Inflammatory macrophage treated with lipopolysaccharide for 1 hour (primary cell): ENCODE data around the gene PLEKHG5.
A peak's percentile ranks its signal among the peaks of the same experiment; 100 is the strongest.

Experiments used
- DNase-seq, 2 donors: peaks; one replicate each; pipeline ENCODE4 v3.0.0-alpha.2; 2020 to 2022

Gene PLEKHG5

DNA sequence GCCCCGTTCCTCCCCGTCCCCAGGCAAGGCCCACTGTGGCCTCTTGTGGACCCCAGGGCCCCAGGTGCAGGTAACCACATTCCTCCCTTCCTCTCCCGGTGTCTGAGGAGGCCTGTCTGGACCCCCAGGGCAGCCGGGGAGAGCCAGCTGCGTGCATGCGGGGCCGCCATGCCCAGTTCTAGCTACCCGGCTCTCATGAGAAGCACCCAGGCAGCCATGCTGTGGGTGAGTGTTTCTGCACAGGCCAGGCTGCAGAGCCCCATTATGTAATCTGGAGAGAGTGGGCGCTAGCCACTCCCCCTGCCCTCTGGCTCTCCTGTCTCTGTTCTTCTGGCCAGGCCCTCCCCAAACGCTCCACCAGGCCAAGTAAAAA is 18.4 kb upstream of the PLEKHG5 start:
- peak; percentile 80 to 87 for DNase-seq

DNA sequence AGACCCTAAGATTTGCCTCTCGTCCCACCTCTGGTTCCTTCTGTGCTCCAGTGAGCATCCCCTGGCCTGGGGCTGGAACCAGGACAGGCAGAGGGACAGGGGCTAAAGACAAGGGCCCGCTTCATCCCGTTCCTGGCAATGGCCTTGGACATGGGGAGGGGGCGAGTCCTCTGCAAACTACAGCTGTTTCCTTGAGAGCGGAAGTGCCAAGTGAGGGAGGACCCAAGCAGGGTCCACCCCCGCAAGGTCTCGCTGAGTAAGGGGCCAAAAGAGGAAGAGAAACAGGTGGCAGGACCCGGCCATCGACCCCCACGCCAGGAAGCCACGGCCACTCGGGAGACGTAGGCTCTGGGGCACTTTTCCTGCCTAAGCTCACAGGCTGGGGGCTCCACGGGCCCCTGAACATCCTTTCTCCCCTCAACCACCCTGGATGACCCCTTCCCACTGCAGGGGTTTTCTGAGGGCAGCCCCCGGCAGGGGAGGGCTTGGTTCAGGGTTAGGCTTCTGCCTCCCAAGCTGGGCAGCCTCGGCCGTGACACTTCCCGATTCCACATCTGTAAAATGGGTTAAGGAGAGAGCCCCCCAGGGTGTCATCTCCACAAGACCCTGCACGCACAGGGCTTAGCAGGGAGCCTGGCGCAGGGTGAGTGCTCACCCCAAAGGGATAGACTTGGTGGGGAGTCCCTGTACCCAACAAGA is 17.9 kb upstream of the PLEKHG5 start:
- DNase-seq = no peak

DNA sequence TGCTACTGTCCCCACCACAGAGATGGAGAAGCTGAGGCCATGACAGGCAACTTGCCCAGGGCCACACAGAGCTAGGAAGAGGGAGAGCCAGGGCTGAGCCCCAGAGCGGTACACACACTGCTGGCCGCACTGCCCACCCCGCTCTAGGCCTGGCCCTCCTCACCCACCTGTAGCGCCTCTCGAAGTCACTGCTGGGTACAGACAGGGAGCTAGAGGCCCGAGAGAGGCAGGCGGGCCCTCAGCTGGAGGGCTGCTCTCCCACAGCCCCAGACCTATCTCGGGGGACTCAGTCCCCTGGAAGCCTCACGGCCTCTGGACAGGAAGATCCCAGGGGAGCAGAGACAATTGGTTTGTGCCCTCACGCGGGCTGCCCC is 17.3 kb upstream of the PLEKHG5 start:
- DNase-seq = no peak

DNA sequence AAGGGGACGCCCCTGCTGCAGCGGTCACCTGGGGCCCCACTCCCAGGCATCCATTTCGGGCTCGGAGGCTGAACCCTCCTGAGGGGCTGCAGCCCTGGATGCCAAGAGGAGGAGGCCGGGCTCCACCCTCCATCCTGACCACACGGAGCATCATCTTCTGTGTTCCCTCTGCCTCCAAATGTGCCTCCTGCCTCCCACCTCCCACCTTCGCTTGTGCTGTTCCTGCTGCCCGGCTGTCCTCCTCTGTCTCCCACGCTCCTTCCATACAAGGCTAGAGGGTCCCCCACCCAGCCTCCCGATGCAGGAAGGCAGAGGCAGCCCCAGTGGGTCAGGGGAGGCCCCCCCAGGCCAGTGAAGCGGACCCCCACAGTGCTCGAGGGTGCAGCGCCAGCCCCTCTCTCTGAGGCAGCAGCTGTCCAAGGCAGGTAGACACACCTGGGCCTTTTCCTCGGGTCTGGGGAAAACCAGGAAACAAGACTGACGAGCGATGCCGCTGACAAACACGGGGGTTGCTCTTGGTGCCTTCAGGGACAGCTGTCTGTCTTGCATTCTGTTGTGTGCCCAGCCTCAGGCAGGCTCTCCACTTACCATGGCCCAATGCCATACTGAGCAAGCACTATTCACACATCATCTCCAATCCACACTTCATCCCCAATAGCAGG is 16.8 kb upstream of the PLEKHG5 start:
- no peak for DNase-seq

DNA sequence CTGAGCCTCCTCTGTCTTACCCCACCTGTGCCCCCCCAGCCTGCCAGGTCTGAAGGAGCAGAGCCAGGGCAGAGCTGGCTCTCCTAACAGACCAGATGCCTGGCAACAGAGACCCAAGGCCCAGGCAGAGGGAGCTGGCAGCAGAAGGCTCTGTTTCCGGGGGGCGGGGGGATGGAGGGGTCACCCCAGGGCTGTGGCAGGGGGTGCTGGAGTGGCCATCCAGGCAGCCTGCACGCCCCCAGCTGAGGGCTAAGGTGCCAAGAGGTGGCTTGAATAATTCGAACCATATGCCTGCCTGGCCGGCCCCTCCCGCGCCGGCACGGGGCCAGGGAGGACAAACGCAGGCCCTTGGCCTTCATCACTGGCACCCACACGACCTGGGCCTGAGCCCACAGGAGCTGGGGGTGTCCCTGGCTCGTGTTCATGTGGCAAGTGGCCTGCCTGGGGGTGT is 16.0 kb upstream of the PLEKHG5 start:
- no peak for DNase-seq

GRCh38 chr1:6507037-6507428 is 15.6 kb upstream of the PLEKHG5 start:
- peak; percentile 48 to 67 for DNase-seq

DNA sequence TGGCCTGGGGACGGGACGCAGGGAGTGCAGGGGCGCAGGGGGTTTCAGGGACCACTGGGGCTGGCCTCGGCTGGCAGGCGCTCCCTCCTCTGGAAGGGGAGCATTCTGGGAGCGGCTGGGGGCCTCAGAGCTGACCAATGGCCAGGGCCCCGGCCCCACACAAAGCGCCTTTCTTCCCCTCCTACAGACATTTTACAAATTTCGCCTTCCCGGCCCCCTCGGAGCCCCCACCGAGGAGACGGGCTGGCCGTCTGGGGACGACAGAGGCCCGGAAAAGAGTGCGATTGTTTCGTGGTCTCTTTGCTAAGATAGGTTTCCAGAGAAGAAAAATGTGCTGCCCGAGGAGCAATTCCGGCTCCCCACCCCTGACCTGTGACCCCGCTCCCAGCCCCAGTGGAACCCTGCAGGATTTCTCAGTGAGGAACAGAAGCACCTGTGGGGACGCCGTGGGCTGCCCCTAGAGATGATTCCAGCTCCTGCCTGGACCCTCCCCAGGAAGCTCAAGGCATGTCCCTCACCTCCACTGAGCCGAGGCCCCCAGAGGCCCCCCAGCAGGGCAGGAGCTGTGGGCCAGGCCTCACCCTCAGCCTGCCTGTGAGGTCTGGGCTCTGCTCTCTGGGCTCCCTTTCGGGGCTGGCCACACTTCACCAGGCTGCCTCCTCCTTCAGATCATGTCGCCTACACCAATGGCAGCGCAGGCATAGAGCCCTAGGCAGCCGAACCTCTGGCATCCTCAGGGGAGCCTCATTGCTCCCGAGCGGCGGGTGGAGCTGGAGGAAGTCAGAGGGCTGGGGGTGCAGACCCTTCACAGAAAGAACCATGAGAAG is 15.0 kb upstream of the PLEKHG5 start:
- DNase-seq = no peak

DNA sequence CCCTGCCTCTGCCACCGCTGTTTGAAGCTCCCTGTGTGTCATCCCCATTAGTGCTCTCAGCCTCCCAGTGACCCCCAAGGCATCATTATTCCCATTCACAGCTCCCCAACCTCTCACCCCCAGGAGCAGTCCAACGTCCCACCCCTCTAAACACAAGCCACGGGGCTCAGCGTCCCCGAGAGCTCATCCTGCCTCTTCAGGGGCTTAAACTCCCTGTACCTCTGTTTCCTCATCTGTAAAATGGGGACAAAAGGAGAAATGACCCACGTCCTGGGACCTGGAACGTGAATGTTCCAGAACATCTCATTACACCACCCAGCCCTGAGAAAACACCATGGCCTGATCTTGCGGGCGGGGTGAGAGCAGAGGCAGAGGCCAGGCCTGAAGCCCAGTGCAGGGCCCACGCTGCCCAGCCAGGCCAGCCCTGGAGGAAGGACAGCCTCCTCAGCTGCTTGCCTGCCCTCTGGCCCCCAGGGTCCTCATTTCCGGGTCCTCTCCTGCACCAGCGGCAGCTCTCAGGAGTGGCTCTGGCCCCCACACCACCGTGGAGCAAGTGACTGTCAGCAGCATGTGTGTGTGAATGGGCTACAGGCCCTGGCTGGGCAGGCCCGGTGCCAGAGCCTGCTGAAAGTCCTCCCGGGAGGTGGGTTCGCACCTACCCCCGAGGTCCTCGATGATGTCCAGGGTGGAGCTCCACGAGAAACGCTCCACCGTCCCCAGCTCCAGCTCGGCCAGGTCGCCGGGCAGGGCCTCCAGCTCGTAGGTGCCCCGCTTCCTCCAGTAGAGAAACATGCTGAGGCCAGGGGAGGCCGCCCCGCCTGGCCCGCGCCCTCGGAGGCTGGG is 14.1 kb upstream of the PLEKHG5 start:
- no peak for DNase-seq

DNA sequence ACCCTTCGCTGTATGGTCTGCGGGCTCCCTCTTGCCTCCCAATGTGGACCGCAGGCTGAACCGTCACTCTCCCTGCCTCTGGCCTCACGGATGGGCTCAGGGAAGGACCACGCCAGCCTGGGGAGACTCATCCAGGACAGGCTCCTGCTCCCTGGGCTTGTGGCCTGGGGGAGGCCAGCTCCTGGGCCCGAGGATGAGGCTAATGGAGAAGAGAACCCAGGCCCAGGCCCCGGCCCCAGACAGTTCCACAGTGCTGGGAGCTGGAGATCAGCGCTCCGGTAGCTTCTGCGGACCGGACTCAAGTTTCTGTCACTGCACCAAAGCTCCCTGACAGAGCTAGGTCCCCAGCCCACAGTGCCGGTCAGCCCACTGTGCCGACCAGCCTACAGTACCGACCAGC is 13.4 kb upstream of the PLEKHG5 start:
- no peak for DNase-seq

DNA sequence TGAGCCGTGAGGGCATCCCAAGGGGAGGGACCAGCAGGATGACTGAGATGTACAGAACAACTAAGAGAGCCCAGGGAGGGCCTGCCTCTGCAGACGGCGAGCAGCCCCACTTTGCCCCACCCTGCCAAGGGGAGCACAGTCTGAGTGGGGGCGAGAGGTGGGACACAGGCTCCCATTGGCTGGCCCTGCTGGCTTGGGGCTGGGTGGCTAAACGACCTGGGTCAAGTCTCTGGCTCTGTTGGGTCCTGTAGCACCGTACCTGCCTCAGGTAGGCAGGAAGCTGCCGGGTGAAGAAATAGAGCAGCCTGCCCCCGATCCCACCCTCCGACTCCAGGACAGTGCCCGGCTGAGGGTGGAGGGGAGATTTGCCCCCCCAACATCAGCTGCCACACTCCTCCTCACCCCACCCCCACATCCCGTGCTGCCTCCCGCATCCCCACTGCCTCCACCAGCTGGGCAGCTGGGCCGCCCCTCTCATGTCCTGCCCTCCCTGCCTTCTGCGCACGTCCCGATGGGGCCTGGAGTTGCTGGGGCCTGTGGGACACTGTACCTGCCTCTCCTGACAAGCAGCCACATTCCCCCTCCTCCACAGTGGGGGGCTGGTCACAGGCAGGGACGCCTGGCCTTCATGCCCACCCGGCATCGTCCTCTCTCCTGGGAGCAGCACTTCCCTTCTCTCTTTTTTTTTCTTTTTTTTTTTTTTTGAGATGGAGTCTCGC is 12.6 kb upstream of the PLEKHG5 start:
- no peak for DNase-seq

GRCh38 chr1:6502000-6502891 is 10.8 kb upstream of the PLEKHG5 start:
- DNase-seq = peak; percentile 63 to 74

- no peak for DNase-seq
Measured at GRCh38 chr1:6501279-6501813, 9.9 kb upstream of the PLEKHG5 start.

DNA sequence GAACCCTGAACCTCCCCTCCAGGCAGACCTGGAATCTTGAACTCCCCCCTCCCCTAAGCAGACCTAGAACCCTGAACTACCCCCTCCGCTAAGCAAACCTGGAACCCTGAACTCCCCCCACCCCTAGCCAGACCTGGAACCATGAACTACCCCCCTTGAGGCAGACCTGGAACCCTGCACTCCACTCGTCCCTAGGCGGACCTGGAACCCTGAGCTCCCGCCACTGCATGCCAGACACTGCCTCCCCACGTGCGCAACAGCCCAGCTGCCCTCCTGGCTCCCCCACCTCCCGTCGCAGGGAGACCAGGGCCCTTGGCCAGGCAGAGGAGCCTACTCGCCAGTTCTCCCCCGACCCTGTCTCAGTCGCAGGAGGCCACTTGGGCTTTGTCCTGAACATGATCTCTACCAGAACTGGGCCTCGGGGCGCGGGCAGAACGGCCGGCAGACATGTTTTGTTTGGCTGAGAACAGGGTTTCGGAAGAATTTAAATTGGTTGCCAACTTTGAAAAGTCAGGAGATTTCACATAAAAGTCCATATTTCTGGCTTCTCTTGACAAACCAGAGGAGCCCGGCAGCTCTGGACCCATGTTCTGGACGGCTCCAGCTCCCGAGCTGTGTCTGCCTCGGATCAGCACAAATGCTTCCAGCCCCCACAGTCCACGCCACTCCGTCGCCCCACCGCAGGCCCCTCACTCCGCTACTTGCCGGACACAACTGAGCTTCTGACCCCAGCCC is 9.2 kb upstream of the PLEKHG5 start:
- no peak for DNase-seq

- no peak for DNase-seq
Measured at GRCh38 chr1:6499296-6499695, 7.8 kb upstream of the PLEKHG5 start.

DNA sequence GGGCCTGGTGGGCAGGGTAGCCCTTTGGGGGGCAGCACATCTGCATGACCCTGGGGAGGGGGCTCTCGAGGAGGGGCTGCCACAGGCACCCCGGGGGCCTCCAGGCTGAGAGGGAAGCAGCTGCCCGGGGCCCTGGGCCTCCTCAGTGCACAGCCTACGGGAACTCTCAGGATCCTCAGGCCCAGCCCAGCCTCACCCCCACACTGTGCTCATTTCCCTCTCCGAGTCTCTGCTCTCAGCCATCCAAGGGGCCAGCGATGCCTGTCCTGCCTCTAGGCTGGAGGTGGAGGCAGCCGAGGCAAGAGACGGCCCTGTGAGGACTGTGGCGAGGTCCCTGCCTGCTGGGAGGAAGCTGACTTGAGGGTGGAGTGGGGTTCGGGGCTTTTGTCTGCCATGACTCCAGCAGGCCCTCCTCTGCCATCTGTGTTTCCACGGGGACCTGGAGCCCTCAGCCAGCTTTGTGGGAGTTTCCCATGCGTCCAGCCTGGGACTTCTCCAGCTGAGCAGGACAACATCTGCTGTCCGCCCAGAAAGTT is 7.2 kb upstream of the PLEKHG5 start:
- peak; percentile 42 to 49 for DNase-seq

DNA sequence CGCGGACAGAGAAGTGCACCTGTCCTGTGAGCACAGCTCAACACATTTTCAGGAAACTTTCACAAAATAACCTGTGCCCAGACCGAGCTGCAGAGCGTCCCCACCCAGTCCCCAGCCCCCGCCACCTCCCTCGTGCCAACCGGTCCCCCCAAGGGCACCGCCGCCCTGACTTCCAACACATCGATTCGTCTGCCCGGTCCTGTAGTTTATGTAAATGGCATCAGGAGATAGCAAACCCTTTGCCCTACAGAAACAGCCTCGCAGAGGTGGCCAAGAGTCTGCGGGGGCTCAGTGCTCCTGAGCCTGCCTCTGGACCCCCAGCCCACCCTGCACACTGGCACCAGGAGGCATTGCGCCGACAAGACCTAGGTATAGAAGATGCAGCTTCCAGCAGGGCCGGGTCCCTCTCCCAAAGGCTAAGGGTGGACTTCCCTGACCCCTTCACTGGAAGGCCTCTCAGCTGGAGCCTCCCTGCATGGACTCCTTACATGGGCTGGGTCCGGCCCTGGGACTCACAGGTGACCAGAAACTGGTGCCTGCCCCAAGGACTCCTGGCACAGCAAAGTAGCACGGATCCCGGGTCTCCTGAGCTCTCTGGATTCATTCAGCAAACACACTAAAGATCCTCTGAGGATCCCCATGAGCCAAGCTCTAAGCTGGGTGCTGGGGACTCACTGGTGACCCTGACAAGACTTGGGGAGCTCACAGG is 6.6 kb upstream of the PLEKHG5 start:
- DNase-seq = no peak

GRCh38 chr1:6497215-6497866 is 5.9 kb upstream of the PLEKHG5 start:
- DNase-seq = no peak

- DNase-seq = no peak
Measured at GRCh38 chr1:6496890-6497214, 5.4 kb upstream of the PLEKHG5 start.

- no peak for DNase-seq
Measured at GRCh38 chr1:6496365-6496721, 4.9 kb upstream of the PLEKHG5 start.
